GM19324 (cell line): ENCODE measurements around the gene FAM131A.

Source experiments
- ATAC-seq: cut with Tn5 transposase; IDR thresholded peaks from one replicate; pipeline ENCODE4 v1.9.1; 2021; ENCODE audit warnings: mild to moderate bottlenecking, moderate library complexity; ENCODE audit not compliant: unreplicated experiment, low FRiP score

FAM131A gene

GRCh38 chr3:184337399-184337714 is at the start of gene FAM131A:
Gene FAM131A, plus strand, starts transcription at chr3:184337600. Its CDS starts 31 bp downstream, at chr3:184337631.
- no peak for ATAC-seq

GRCh38 chr3:184289426-184289938 is 47.9 kb upstream of the FAM131A start:
- ATAC-seq = no peak

- ATAC-seq = no peak
Measured at GRCh38 chr3:184290331-184290730, 47.1 kb upstream of the FAM131A start.

- no peak for ATAC-seq
Measured at GRCh38 chr3:184291044-184291737, 46.2 kb upstream of the FAM131A start.

GRCh38 chr3:184291738-184292445 is 45.5 kb upstream of the FAM131A start:
- ATAC-seq = no peak

- ATAC-seq = no peak
Measured at GRCh38 chr3:184295771-184296170, 41.6 kb upstream of the FAM131A start.

- no peak for ATAC-seq
Measured at GRCh38 chr3:184296616-184297015, 40.8 kb upstream of the FAM131A start.

GRCh38 chr3:184298759-184299487 is 38.5 kb upstream of the FAM131A start, which contains the start of gene PSMD2:
Gene PSMD2, plus strand, starts transcription at chr3:184299241. Its CDS starts 26 bp downstream, at chr3:184299267.
- peak; percentile 97 for ATAC-seq

- ATAC-seq = no peak
Measured at GRCh38 chr3:184299488-184300377, 37.7 kb upstream of the FAM131A start.

GRCh38 chr3:184300378-184300720 is 37.1 kb upstream of the FAM131A start:
- no peak for ATAC-seq

- ATAC-seq = no peak
Measured at GRCh38 chr3:184305577-184305976, 31.8 kb upstream of the FAM131A start.

- no peak for ATAC-seq
Measured at GRCh38 chr3:184306341-184306972, 30.9 kb upstream of the FAM131A start.

GRCh38 chr3:184307915-184308314 is 29.5 kb upstream of the FAM131A start:
- no peak for ATAC-seq

- ATAC-seq = no peak
Measured at GRCh38 chr3:184308744-184309143, 28.7 kb upstream of the FAM131A start.

- no peak for ATAC-seq
Measured at GRCh38 chr3:184311633-184312032, 25.8 kb upstream of the FAM131A start.

- peak; percentile 88 for ATAC-seq
Measured at GRCh38 chr3:184314363-184314699, 23.1 kb upstream of the FAM131A start, which contains the start of gene EIF4G1. Gene EIF4G1, plus strand, starts transcription at chr3:184314606. Its CDS starts 1,191 bp downstream, at chr3:184315797.

GRCh38 chr3:184314700-184315542 is 22.5 kb upstream of the FAM131A start:
- ATAC-seq = peak; percentile 53

GRCh38 chr3:184315543-184315867 is 21.9 kb upstream of the FAM131A start:
- no peak for ATAC-seq
